HEK293 (cell line): ENCODE results near the gene DSP.

Experiments used
- IKZF3 ChIP-seq: fragments of 450-650 bp; IDR thresholded peaks from 2 replicates; pipeline ENCODE4 v1.5.0; 2018; ENCODE audit warnings: missing biosample characterization, mild to moderate bottlenecking, missing genetic modification characterization, moderate library complexity
- MZF1 ChIP-seq: fragments of 450-650 bp; formaldehyde crosslinking; IDR thresholded peaks from 2 replicates; pipeline ENCODE4 v1.5.1; 2017; ENCODE audit warnings: missing biosample characterization, missing genetic modification characterization, borderline replicate concordance
- PRDM6 ChIP-seq: fragments of 450-650 bp; formaldehyde crosslinking; IDR thresholded peaks from 2 replicates; pipeline ENCODE4 v1.5.1; 2017; ENCODE audit warnings: missing biosample characterization, missing genetic modification characterization
- REST ChIP-seq: fragments of 450-650 bp; formaldehyde crosslinking; IDR thresholded peaks from 2 replicates; pipeline ENCODE4 v1.5.1; 2016; ENCODE audit warnings: missing biosample characterization, missing genetic modification characterization
- YY1 ChIP-seq: fragments of 450-650 bp; formaldehyde crosslinking; IDR thresholded peaks from 2 replicates; pipeline ENCODE4 v1.5.1; 2018; ENCODE audit warnings: missing biosample characterization, missing genetic modification characterization
- ZBTB8A ChIP-seq: fragments of 450-650 bp; formaldehyde crosslinking; IDR thresholded peaks from 2 replicates; pipeline ENCODE4 v1.5.1; 2016; ENCODE audit warnings: missing biosample characterization, missing genetic modification characterization
- ZNF140 ChIP-seq: fragments of 450-650 bp; formaldehyde crosslinking; IDR thresholded peaks from 2 replicates; pipeline ENCODE4 v1.5.1; 2016; ENCODE audit warnings: missing biosample characterization, missing genetic modification characterization
- ZNF548 ChIP-seq: fragments of 450-650 bp; formaldehyde crosslinking; IDR thresholded peaks from 2 replicates; pipeline ENCODE4 v1.5.1; 2016; ENCODE audit warnings: missing biosample characterization, missing genetic modification characterization
- ZNF555 ChIP-seq: fragments of 450-650 bp; formaldehyde crosslinking; conservative IDR thresholded peaks from 2 replicates; pipeline ENCODE4 v1.5.1; 2017; ENCODE audit warnings: missing biosample characterization, mild to moderate bottlenecking, missing genetic modification characterization, inconsistent platforms
- ZNF660 ChIP-seq: fragments of 450-650 bp; IDR thresholded peaks from 2 replicates; pipeline ENCODE4 v1.5.1; 2018; ENCODE audit warnings: missing biosample characterization, mild to moderate bottlenecking, missing genetic modification characterization
- ZNF76 ChIP-seq: fragments of 450-650 bp; formaldehyde crosslinking; IDR thresholded peaks from 2 replicates; pipeline ENCODE4; 2016; ENCODE audit warnings: low read depth, missing biosample characterization, missing genetic modification characterization, borderline replicate concordance
- ZNF776 ChIP-seq: fragments of 450-650 bp; formaldehyde crosslinking; IDR thresholded peaks from 2 replicates; pipeline ENCODE4 v1.5.0; 2017; ENCODE audit warnings: missing biosample characterization, missing genetic modification characterization, borderline replicate concordance
- TF ChIP-seq, protein P1 (sequence below): fragments of 450-650 bp; formaldehyde crosslinking; conservative IDR thresholded peaks from 2 replicates; pipeline ENCODE4 v1.5.1; 2016; ENCODE audit warnings: low read depth, missing biosample characterization, missing genetic modification characterization
- TF ChIP-seq, protein P2 (sequence below): fragments of 450-650 bp; formaldehyde crosslinking; IDR thresholded peaks from 2 replicates; pipeline ENCODE4 v1.5.1; 2016; ENCODE audit warnings: missing biosample characterization, missing genetic modification characterization

- no peak for TF ChIP-seq ZNF76 (tag by site-specific recombination)
- no peak for TF ChIP-seq ZNF555 (tag by site-specific recombination)
- TF ChIP-seq, protein P1, sequence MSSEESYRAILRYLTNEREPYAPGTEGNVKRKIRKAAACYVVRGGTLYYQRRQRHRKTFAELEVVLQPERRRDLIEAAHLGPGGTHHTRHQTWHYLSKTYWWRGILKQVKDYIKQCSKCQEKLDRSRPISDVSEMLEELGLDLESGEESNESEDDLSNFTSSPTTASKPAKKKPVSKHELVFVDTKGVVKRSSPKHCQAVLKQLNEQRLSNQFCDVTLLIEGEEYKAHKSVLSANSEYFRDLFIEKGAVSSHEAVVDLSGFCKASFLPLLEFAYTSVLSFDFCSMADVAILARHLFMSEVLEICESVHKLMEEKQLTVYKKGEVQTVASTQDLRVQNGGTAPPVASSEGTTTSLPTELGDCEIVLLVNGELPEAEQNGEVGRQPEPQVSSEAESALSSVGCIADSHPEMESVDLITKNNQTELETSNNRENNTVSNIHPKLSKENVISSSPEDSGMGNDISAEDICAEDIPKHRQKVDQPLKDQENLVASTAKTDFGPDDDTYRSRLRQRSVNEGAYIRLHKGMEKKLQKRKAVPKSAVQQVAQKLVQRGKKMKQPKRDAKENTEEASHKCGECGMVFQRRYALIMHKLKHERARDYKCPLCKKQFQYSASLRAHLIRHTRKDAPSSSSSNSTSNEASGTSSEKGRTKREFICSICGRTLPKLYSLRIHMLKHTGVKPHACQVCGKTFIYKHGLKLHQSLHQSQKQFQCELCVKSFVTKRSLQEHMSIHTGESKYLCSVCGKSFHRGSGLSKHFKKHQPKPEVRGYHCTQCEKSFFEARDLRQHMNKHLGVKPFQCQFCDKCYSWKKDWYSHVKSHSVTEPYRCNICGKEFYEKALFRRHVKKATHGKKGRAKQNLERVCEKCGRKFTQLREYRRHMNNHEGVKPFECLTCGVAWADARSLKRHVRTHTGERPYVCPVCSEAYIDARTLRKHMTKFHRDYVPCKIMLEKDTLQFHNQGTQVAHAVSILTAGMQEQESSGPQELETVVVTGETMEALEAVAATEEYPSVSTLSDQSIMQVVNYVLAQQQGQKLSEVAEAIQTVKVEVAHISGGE (tag by site-specific recombination) = no peak
- TF ChIP-seq, protein P2, sequence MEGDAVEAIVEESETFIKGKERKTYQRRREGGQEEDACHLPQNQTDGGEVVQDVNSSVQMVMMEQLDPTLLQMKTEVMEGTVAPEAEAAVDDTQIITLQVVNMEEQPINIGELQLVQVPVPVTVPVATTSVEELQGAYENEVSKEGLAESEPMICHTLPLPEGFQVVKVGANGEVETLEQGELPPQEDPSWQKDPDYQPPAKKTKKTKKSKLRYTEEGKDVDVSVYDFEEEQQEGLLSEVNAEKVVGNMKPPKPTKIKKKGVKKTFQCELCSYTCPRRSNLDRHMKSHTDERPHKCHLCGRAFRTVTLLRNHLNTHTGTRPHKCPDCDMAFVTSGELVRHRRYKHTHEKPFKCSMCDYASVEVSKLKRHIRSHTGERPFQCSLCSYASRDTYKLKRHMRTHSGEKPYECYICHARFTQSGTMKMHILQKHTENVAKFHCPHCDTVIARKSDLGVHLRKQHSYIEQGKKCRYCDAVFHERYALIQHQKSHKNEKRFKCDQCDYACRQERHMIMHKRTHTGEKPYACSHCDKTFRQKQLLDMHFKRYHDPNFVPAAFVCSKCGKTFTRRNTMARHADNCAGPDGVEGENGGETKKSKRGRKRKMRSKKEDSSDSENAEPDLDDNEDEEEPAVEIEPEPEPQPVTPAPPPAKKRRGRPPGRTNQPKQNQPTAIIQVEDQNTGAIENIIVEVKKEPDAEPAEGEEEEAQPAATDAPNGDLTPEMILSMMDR (tag by site-specific recombination) = no peak
- TF ChIP-seq ZNF660 = no peak
- TF ChIP-seq IKZF3 = no peak
- no peak for TF ChIP-seq REST
- no peak for TF ChIP-seq ZNF776
- no peak for TF ChIP-seq PRDM6 (tag by site-specific recombination)
- TF ChIP-seq ZNF548 (tag by site-specific recombination) = no peak
- TF ChIP-seq MZF1 (tag by site-specific recombination) = no peak
- TF ChIP-seq ZBTB8A (tag by site-specific recombination) = no peak
- TF ChIP-seq YY1 (tag by site-specific recombination) = no peak
- TF ChIP-seq ZNF140 (tag by site-specific recombination) = no peak
Observed at GRCh38 chr6:7629321-7629720, 87.8 kb downstream of the DSP start.
